ENCODE data around the gene MTERF4.

MTERF4 gene

DNA sequence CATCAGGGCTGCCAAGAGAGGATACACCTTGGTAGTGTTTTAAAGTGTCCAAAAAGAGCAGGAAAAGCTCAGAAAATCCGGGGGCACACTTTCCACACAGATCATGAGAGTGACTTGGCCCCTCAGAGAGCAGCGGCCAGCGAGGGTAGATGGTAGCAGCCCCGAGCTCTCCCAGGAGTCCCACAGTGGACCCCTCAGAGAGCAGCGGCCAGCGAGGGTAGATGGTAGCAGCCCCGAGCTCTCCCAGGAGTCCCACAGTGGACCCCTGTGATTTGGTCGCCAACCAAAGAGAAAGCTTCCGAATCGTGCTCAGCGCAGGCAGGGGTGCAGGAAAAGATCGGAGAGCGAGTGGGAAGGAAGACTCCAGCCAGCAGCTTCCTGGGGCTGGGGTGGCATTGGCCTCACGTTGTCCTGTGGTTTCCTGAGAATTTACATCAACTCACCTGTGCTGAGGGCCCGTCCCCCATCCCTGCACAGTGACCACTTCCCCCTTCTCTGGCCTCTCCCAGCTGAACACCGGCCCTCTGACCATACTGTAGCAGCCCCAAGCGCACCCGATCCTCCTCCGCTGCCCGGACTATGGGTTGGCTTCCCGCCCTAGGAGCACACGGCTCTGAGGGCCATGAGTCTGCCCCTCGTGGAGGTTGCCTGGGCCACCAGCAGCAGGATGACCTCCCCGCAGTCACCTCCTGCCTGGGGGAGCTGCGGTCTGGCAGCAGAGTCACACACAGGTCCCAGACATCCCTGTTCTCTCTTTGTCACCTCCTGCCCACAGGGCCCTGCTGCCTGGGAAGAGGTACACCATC lies 33.7 kb downstream of the MTERF4 start:
- DNase-seq: no peak

DNA sequence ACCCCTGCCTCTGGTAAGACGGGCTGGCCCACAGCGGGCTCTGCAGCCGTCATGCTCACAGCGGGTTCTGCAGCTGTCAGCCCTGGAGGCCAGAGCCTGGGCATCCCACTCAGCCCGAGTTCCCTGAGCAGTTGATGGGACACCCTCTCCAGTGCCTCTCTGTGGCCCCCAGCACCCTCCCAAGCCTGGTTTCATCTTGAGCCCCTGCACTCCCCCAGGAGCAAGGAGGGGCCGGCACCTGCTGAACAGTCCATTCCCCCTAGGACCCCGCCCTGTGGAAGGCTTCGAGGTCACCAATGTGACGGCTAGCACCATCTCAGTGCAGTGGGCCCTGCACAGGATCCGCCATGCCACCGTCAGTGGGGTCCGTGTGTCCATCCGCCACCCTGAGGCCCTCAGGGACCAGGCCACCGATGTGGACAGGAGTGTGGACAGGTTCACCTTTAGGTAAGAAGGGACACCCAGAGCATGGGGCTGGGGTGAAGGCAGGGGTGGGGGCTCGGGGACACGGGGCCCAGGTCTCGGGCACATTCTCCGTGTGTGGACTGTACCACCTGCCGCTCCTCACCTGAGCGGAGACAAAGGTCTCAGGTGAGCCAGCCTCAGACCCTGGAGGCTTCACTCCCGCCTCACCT lies 34.5 kb downstream of the MTERF4 start:
- no peak for DNase-seq

DNA sequence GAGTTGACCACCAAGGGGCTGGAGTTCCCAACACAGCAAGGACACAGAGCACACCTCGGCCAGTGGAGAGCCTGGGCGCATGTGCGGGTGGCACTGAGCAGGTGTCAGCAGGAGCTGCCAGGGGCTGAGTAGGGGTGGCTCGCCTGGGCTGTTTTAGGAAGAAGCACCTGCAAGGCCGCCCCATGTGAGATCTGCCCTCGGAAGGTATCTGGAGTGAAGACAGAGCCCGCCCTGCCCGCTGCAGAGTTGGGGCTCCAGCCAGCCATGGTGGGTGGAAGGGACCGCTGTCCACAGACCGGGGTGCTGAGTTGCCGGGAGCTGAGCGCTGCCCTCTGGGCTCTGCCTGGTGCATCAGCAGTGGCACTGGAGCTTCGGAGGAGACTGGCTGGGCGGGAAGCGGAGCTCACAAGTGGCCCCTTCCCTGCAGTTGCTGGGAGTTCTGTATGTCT lies 35.2 kb downstream of the MTERF4 start:
- no peak for DNase-seq

DNA sequence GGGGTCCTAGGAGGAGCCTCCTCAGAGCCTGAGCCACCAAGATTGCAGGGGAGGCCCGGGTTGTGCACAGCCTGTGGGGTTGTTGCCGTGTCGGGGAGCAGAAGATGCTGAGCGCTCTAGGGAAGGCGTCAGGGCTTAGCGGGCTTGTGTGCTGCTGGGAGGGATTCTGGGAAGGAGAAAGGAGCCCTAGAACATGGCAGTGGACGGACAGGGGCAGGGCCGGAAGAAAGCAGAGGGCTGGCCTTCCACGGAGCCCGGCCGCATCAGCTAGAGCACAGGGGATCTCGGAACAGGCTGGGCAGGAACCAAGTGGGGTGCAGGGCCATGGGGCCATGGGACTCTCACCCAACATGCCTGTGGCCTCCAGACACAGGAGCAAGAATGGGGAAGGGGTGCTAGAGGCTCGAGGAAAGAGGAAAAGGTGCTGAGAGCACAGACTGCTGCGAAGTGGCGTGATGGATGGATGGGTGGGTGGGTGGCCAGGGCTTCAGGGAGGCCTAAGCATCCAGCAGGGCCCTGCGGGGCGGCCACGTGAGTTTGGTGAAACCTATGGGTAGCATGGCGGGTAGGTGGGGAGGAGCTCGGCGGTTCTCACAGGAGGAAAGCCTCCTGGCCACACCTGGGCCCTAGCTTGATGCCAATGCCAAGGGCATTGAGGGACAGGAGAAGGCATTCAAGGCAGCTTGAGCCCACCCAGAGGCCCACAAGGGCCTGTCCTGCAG lies 35.8 kb downstream of the MTERF4 start:
- DNase-seq: no peak

DNA sequence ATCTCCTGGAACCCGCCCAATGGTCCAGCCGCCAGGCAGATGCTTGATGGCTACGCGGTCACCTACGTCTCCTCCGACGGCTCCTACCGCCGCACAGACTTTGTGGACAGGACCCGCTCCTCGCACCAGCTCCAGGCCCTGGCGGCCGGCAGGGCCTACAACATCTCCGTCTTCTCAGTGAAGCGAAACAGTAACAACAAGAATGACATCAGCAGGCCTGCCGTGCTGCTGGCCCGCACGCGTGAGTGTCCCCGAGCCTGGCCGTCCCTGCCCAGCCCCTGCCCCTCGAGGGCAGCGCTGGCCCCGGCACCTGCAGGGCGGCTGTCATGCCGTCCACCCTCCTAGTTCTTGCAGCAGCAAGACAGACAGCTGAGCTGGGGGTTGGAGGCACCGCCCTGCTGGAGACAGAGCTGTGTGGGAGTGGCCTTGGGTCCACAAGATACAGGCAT lies 36.7 kb downstream of the MTERF4 start:
- DNase-seq: no peak

DNA sequence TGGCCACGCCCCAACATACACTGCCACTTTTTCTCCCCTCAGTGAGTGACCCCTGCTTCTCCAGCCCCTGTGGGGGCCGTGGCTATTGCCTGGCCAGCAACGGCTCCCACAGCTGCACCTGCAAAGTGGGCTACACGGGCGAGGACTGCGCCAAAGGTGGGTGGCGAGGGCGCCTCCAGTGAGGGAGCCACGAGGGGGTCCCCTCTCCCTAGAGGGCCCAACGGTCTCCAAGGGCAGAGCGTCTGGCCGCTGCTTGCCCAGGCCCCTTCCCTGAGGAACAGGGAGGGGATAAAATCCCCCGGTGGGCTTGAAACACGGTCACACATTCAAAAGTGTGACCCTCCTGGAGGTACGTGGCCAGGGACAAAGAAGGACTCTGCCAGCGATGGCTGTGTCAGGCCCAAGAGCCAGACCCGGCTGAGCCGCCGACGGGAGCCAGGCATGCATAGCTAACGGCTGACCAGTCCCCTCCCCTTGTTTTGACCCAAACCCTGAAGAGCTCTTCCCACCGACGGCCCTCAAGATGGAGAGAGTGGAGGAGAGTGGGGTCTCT lies 37.2 kb downstream of the MTERF4 start:
- no peak for DNase-seq

DNA sequence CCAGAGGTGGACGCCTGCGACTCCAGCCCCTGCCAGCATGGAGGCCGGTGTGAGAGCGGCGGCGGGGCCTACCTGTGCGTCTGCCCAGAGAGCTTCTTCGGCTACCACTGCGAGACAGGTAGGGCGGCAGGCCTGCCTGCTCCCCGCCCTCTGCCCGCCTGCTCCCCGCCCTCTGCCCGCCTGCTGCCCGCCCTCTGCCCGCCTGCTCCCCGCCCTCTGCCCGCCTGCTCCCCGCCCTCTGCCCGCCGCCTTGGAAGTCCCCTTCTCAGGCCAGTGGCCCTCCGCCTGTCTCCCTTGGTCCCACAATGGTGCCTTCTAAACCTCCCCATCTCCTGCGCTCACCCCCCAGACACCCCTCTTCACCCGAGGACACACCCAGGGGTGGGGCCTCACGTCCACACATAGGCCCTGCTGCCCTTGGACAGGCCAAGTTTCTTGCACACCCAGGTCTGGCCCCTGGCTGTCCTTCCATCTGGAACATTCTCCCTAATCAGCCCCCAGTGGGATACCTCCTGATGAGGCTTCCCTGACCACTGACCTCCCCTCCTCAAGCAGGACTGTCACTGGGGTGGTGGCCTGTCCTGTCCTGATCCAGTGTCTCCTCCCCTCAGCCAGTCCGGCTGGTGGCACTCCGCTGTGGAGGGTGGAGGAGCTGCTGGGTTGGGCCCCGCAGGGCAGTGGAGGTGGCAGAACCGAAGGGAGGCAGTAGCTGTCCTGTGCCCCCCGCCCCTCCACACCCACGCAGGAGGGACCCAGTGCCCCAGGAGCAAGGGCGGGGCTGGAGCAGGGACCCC lies 37.9 kb downstream of the MTERF4 start:
- DNase-seq: no peak

DNA sequence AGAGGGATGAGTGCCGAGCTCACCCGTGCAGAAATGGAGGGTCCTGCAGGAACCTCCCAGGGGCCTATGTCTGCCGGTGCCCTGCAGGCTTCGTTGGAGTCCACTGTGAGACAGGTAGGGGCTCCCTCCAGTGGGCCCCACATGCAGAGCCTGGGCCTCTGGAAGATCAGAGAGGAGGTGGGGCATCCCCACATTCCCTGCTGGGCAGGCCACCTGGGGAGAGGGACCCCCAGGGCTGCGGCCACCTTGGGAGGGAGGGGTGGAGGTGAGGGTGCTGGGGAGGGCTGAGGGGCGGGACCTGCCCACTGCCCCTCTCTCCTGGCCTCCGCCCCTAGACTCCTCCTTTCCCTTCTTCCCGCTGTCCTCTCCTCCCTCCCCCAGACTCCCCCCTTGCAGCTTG lies 38.5 kb downstream of the MTERF4 start:
- no peak for DNase-seq

DNA sequence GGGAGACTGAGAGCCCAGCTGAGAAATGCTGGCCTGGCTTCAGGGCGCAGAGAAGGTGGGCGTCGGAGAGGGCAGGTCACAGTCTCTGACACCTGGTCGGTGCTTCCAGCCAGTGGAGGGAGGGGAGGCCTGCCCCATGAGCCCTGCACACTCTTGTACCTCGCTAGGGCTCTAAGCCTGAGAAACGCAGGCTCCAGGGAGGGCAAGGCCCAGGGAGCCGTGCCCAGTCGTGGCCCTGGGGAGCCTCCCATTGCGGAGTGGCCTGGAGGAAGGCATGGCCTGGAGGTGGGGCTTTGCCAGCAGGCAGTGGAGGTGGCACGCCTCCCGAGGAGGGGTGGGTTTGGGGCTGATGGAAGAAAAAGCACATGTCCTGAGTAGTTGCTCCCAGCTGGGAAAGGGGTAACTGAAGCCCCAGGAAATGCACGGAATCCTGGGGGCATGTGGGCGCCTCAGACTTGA lies 39.0 kb downstream of the MTERF4 start:
- DNase-seq: no peak

DNA sequence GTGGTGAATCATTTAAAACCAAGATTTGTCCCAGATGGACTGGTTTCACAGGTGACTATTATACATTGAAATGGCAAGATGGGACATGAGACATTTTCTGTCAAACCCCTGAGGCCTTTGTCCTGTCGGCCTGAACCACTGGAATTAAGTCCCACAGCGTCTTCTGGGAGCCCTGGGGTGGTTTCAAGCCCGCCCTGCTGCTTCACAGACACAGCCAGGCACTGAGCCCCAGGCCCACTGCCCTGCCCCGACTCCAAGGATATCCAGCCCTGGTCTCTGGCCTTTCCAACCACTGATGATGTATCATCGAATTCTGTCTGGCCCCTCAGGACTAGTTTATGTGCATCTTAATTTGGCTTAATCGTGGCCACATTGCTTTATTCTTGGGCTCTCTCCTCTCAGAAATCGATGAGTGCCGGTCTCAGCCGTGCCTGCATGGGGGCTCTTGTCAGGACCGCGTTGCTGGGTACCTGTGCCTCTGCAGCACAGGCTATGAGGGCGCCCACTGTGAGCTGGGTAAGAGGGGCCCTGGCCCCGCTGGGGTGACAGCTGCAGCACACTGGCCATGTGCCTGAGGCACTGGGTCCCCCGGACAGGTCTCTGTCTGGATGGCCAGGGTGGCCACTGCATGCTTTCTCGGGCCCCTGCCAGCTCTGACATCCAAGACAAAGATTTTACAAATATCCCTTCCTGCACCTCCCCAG lies 39.5 kb downstream of the MTERF4 start:
- DNase-seq: no peak

DNA sequence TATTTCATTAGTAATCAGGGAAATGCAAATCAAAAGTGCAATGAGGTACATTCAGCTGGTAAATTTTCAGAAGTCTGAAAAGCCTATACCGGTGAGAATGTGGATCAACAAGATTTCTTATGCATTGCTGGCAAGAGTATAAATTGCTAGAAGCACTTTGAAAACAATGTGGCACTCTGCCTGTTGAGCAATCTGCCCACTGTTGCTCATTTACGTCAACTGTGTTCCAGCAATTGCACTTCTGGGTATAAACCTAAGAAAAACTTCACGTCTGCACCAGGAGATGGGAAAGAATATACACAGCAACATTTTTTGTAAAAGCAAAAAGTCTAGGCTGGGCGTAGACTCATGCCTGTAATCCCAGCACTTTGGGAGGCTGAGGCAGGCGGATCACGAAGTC lies 40.8 kb downstream of the MTERF4 start:
- no peak for DNase-seq

DNA sequence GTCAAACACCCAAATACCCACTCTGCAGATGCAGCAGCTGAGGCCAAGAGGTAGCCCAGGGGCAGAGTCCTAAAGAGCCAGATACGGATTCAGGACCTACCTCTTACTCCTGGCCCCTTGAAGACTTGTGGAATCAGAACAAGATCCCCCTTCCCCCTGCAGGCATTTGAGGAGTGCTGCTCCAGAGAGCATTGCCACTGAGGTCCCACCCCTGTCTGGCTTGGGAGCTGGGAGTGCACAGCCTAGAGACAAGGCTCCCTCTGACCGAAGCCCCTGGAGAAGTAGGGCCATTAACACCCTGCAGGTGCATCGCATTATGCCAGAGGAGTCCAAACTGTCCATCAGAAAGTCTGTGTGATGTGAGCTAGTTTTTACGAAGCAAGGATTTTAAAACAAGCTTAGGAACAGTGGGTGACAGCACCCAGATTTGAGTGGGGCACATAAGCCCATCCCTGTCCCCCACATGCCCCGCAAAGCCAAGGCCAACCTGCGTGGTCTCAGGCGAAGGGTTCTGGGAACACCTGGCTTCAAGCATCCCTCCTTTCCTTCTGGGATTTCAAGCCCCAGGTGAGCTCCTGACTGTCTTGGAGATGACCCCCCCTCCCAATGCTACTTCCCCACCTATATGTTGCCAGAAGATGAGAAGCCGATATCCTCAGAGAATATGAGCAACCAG lies 48.4 kb downstream of the MTERF4 start:
- DNase-seq: no peak

DNA sequence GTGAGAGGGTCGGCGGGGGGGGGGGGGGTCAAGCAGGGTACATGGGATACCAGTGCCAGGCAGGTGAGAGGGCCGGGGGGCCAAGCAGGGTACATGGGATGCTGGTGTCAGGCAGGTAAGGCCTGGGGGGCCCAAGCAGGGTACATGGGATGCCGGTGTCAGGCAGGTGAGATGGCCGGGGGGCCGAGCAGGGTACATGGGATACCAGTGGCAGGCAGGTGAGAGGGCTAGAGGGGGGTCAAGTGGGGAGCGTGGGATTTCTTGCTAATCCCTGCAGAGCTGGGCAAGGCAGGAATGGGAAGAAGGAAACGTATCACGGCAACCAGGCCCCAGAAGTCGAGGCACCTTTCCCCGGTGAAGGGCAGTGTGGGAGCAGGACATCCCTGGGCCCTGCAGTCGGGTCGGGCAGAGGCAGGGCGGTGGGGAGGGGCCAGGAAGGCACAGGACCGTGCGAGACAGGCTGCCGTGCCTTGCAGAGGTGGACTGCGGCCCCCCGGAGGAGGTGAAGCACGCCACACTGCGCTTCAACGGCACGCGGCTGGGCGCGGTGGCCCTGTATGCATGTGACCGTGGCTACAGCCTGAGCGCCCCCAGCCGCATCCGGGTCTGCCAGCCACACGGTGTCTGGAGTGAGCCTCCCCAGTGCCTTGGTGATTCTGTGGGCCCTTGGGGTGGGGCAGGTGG lies 49.3 kb downstream of the MTERF4 start:
- DNase-seq: no peak

DNA sequence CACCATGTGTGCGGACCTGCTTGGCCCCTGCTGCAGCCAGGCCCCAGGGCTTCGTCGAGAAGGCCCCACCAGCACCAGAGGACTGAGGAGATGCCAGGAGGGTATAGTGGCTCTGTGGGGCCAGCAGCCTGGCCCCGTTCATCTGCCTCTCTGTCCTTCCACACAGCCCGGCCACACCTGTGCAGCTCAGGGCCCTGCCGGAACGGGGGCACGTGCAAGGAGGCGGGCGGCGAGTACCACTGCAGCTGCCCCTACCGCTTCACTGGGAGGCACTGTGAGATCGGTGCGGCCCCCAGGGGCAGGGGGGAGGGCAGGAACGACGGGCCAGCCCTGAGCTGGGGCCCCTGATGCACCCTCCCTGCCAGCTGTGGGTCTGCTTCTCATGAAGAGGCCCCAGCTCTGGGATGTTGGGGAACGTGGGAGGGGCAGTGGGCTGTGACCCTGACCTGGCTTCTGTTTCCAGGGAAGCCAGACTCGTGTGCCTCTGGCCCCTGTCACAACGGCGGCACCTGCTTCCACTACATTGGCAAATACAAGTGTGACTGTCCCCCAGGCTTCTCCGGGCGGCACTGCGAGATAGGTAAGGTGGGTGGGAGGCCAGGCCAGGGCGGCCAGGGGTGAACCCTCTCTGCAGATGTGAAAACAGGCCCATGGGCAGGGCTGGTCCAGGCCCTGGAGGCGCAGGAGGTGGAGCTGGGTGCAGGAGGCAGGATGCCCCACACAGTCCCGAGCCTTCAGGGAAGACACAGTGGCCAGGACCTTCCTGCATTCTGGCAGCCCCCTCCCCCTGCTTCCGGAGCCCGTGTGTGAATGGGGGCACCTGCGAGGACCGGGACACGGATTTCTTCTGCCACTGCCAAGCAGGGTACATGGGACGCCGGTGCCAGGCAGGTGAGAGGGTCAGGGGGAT lies 50.3 kb downstream of the MTERF4 start:
- DNase-seq: no peak

DNA sequence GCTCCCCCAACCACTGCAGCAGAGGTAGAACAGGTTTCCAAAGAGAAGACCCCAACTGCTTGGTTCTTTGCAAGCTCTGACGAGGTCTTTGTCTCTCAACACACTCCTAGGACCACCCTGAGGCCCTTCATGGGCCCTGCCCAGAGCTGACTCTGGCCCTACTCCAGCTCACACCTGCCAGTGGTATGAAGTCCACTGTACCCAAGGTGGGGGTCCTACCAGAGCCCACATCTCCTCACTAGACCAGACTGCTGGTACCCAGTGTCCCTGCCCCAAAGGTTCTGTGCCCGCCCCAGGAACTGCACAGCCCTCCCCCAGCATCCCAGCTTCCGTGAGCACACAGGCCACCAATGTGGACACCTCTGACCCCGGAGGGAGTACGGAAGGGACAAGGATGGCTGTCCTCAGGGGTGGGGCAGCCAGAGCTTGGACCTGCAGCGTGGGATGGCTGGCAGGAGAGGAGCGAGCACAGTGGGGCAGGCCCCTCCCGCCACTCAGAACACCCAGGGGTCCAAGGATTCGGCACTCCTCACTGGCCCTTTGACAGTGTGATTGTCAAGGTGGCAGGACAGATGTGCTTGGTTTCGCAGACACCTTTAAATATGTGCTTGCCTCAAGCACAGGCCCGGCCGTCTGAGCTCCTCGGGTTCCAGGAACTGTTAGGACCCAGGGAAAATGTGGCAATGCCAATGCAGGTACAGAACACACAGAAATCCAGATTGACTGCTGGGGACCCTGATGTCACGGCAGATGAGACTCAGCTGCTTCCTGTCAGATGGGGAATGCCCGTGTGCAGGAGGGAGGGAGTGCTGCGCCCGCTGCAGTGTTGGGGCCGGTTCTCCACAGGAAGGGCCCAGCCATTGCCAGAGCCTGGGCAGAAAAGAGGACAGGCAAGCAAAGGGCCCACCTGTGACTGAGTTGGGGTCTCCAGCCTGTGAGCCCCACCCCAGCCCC lies 51.2 kb downstream of the MTERF4 start:
- no peak for DNase-seq

DNA sequence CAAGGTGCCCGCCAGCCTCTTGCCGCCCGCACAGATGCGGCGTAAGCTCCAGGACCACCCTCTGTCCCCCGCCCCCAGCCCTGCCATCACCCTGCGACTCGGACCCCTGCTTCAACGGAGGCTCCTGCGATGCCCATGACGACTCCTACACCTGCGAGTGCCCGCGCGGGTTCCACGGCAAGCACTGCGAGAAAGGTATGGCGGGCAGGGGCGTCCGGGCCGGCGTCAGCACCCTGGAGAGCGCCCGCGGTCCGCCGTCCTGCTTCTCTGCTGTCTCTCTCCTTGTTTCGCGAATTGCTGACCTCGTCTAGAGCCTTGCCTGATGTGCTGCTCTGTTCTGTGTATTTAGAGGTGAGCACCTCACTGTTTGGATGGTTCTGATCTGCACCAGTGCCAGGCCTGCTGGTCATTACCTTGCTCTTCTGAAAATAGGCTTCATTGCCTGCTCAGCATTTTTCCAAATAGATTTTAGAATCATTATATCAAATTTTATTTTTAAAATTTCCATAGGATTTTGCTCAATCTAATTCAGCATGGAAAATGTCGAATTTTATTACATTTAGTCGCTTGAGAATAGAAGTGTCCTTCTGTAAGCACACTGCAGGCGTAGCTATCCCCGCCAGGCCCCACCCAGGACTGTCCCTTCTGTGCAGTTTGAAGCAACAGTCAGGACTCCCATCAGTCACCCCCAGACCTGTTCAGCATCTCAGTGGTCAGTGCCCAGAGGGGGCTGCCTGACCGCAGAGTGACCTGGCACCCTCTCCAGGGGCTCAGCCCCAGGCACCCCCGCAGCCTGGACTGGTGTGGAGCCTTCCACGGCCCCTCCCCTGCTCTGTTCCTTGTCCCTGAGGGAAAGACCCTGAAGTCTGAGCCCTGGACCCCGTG lies 52.1 kb downstream of the MTERF4 start:
- DNase-seq: no peak

DNA sequence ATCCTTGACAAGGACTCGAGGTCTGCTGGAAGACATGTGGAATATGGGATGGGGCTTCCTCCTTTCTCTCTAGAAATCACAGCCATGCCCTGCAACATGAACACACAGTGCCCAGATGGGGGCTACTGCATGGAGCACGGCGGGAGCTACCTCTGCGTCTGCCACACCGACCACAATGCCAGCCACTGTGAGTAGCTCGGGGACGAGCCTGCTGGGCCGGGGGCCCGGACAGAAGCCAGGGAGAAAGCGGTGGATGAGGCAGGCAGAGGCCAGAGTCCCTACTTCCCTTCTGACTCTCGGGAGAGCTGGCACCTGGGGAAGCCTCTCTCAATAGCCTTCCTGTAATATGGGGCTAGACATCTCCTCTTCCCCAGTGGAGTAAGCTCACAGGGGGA lies 53.1 kb downstream of the MTERF4 start:
- DNase-seq: no peak

Measured in NCI-H2081 treated with DMSO at 0.1 percent for 48 hours (cell line).